GM23338 (cell line): ENCODE results near the gene TEX101. TPM values are rescaled to one million over a fixed set of nuclear protein-coding genes. Genes with fewer than 3 reads are reported as not detected.

Source experiments
- CTCF ChIP-seq, 2 experiments: fragments of 200-600 bp in 1 of 2; sonication (generic) in 1 of 2; conservative IDR thresholded peaks; 2 replicates each; pipeline versions ENCODE4 v1.5.1 to v1.6.1; 2016 to 2017; ENCODE audit warnings: antibody characterized with exemption in 2 of 2, low read depth in 2 of 2, mild to moderate bottlenecking in 2 of 2, moderate library complexity in 1 of 2
- JUNB ChIP-seq: IDR thresholded peaks from one replicate; pipeline ENCODE4 v1.6.1; 2016; ENCODE audit warnings: antibody characterized with exemption; ENCODE audit not compliant: unreplicated experiment
- REST ChIP-seq: IDR thresholded peaks from one replicate; pipeline ENCODE4 v1.6.1; 2018; ENCODE audit warnings: antibody characterized with exemption; ENCODE audit not compliant: unreplicated experiment
- polyA plus RNA-seq: library from polyadenylated mRNA; unstranded; fragments of >200 nt; fragmentation: Nextera tagmentation; extraction: Ambion mirVana; gene quantifications from 2 replicates; pipeline ENCODE4 v1.2.1, GENCODE V29; 2016
- total RNA-seq: library from RNA; depleted of rRNA; stranded (reverse); fragments of >200 nt; shearing (Covaris generic); gene quantifications from 2 replicates; pipeline ENCODE4 v1.2.3, GENCODE V29; 2014
- TF ChIP-seq, protein P1 (sequence below): fragments of 250-450 bp; sonication (Bioruptor Pico); IDR thresholded peaks from 2 replicates; pipeline ENCODE4 v1.5.0; 2020; ENCODE audit warnings: mild to moderate bottlenecking, moderate library complexity

The TEX101 gene
- total and polyA plus RNA-seq, 2 experiments from 2014 or later = not detected

GRCh38 chr19:43433689-43434088, 19.0 kb downstream of the TEX101 start (continued):
- TF ChIP-seq, protein P1, sequence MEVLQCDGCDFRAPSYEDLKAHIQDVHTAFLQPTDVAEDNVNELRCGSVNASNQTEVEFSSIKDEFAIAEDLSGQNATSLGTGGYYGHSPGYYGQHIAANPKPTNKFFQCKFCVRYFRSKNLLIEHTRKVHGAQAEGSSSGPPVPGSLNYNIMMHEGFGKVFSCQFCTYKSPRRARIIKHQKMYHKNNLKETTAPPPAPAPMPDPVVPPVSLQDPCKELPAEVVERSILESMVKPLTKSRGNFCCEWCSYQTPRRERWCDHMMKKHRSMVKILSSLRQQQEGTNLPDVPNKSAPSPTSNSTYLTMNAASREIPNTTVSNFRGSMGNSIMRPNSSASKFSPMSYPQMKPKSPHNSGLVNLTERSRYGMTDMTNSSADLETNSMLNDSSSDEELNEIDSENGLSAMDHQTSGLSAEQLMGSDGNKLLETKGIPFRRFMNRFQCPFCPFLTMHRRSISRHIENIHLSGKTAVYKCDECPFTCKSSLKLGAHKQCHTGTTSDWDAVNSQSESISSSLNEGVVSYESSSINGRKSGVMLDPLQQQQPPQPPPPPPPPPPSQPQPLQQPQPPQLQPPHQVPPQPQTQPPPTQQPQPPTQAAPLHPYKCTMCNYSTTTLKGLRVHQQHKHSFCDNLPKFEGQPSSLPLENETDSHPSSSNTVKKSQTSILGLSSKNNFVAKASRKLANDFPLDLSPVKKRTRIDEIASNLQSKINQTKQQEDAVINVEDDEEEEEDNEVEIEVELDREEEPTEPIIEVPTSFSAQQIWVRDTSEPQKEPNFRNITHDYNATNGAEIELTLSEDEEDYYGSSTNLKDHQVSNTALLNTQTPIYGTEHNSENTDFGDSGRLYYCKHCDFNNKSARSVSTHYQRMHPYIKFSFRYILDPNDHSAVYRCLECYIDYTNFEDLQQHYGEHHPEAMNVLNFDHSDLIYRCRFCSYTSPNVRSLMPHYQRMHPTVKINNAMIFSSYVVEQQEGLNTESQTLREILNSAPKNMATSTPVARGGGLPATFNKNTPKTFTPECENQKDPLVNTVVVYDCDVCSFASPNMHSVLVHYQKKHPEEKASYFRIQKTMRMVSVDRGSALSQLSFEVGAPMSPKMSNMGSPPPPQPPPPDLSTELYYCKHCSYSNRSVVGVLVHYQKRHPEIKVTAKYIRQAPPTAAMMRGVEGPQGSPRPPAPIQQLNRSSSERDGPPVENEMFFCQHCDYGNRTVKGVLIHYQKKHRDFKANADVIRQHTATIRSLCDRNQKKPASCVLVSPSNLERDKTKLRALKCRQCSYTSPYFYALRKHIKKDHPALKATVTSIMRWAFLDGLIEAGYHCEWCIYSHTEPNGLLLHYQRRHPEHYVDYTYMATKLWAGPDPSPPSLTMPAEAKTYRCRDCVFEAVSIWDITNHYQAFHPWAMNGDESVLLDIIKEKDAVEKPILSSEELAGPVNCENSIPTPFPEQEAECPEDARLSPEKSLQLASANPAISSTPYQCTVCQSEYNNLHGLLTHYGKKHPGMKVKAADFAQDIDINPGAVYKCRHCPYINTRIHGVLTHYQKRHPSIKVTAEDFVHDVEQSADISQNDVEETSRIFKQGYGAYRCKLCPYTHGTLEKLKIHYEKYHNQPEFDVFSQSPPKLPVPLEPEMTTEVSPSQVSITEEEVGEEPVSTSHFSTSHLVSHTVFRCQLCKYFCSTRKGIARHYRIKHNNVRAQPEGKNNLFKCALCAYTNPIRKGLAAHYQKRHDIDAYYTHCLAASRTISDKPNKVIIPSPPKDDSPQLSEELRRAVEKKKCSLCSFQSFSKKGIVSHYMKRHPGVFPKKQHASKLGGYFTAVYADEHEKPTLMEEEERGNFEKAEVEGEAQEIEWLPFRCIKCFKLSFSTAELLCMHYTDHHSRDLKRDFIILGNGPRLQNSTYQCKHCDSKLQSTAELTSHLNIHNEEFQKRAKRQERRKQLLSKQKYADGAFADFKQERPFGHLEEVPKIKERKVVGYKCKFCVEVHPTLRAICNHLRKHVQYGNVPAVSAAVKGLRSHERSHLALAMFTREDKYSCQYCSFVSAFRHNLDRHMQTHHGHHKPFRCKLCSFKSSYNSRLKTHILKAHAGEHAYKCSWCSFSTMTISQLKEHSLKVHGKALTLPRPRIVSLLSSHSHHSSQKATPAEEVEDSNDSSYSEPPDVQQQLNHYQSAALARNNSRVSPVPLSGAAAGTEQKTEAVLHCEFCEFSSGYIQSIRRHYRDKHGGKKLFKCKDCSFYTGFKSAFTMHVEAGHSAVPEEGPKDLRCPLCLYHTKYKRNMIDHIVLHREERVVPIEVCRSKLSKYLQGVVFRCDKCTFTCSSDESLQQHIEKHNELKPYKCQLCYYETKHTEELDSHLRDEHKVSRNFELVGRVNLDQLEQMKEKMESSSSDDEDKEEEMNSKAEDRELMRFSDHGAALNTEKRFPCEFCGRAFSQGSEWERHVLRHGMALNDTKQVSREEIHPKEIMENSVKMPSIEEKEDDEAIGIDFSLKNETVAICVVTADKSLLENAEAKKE = no peak
- TF ChIP-seq CTCF (conservative IDR thresholded peaks at IDR 0.05; ENCODE audit: low read depth in 2 of 2) (no peak), REST (no peak), JUNB (no peak)
